H1 (cell line): Measurements from ENCODE around the gene SLC38A1. TPM values are rescaled to one million over a fixed set of nuclear protein-coding genes. Genes with fewer than 3 reads are reported as not detected.

Source experiments
- CTCF ChIA-PET: fragments of 300-600 bp; sonication (Branson Sonifier 250); formaldehyde crosslinking; loops from one replicate; lab custom pipeline; 2021; ENCODE audit not compliant: partially characterized antibody; lab: Charles Lee
- POLR2A ChIA-PET: fragments of 300-600 bp; sonication (Branson Sonifier 250); formaldehyde crosslinking; loops from one replicate; lab custom pipeline; 2021; ENCODE audit warnings: inconsistent platforms; ENCODE audit not compliant: partially characterized antibody; lab: Charles Lee
- DNase-seq, 2 experiments: peaks; one replicate each; pipeline versions ENCODE4 v3.0.0 to v3.0.0-alpha.2; 2010 to 2022; ENCODE audit warnings: low spot score in 2 of 2, low read depth in 1 of 2, mixed read lengths in 1 of 2
- FAIRE-seq: peaks from 2 replicates; lab custom pipeline; 2011; peaks lifted over from hg19 to GRCh38; lab: Jason Lieb, UNC
- H2AFZ ChIP-seq: 2 replicates; pipeline ENCODE4 v1.8.1; 2012; ENCODE audit warnings: low read length, inconsistent platforms
- H2AK5ac ChIP-seq: 2 replicates; pipeline ENCODE4 v1.6.1; 2013; ENCODE audit warnings: low read depth, low read length
- H2BK120ac ChIP-seq: replicated peaks from 2 replicates; pipeline ENCODE3; 2013; ENCODE audit warnings: low read depth, low read length, inconsistent platforms
- H2BK12ac ChIP-seq: 2 replicates; pipeline ENCODE4 v1.6.1; 2013; ENCODE audit warnings: low read depth, low read length
- H2BK15ac ChIP-seq: 2 replicates; pipeline ENCODE4 v1.6.1; 2013; ENCODE audit warnings: low read length
- H2BK20ac ChIP-seq: 2 replicates; pipeline ENCODE4 v1.6.1; 2013; ENCODE audit warnings: low read length
- H2BK5ac ChIP-seq: 2 replicates; pipeline ENCODE4 v1.6.1; 2013; ENCODE audit warnings: low read depth, low read length
- H3K14ac ChIP-seq: 2 replicates; pipeline ENCODE4 v1.6.1; 2013; ENCODE audit warnings: inconsistent platforms; ENCODE audit not compliant: insufficient read length
- H3K18ac ChIP-seq: 2 replicates; pipeline ENCODE4 v1.6.1; 2013; ENCODE audit warnings: low read length; ENCODE audit errors: extremely low read depth
- H3K23ac ChIP-seq: 2 replicates; pipeline ENCODE4 v1.6.1; 2013; ENCODE audit warnings: inconsistent platforms; ENCODE audit not compliant: insufficient read length
- H3K23me2 ChIP-seq: 2 replicates; pipeline ENCODE4 v1.6.1; 2013; ENCODE audit warnings: low read depth, low read length
- H3K27ac ChIP-seq: 2 replicates; pipeline ENCODE4 v1.6.1; 2011; ENCODE audit warnings: low read depth, low read length, inconsistent platforms
- H3K27me3 ChIP-seq, 4 experiments: replicated peaks in 1 of 4; 1 replicate in 1 of 4; 2 replicates in 3 of 4; pipeline versions ENCODE4 v1.6.1 to v1.8.1; 2011 to 2013; ENCODE audit warnings: low read length in 3 of 4, mild to moderate bottlenecking in 3 of 4, inconsistent platforms in 2 of 4, mixed read lengths in 2 of 4, moderate library complexity in 1 of 4; ENCODE audit not compliant: control insufficient read depth in 3 of 4, insufficient read depth in 3 of 4; ENCODE audit errors: extremely low read depth in 1 of 4
- H3K36me3 ChIP-seq, 4 experiments: 2 replicates each; pipeline versions ENCODE4 v1.6.1 to v1.8.1; 2011 to 2013; ENCODE audit warnings: mild to moderate bottlenecking in 4 of 4, low read length in 3 of 4, moderate library complexity in 2 of 4, control low read depth in 1 of 4, inconsistent platforms in 1 of 4; ENCODE audit not compliant: insufficient read depth in 4 of 4, control insufficient read depth in 2 of 4
- H3K4ac ChIP-seq: replicated peaks from 2 replicates; pipeline ENCODE3; 2013; ENCODE audit warnings: low read length, low read depth, mixed read lengths, inconsistent platforms; ENCODE audit not compliant: insufficient read length
- H3K4me1 ChIP-seq, 4 experiments: replicated peaks in 1 of 4; 1 replicate in 1 of 4; 2 replicates in 3 of 4; pipeline versions ENCODE4 v1.6.1 to v1.8.1; 2011 to 2013; ENCODE audit warnings: low read length in 3 of 4, inconsistent platforms in 2 of 4, mixed read lengths in 1 of 4; ENCODE audit not compliant: insufficient read depth in 4 of 4, control insufficient read depth in 3 of 4
- H3K4me2 ChIP-seq, 2 experiments: 2 replicates each; pipeline versions ENCODE4 v1.6.1 to v1.8.1; 2011 to 2013; ENCODE audit warnings: low read depth in 2 of 2, low read length in 2 of 2, control low read depth in 1 of 2, inconsistent platforms in 1 of 2, mild to moderate bottlenecking in 1 of 2; ENCODE audit not compliant: insufficient read depth in 1 of 2
- H3K4me3 ChIP-seq, 4 experiments: fragments of 200-600, 300-600 bp in 1 of 4; sonication (generic), shearing (Covaris generic), sonication (Bioruptor Twin) in 1 of 4; 2 replicates each; pipeline versions ENCODE4 v1.5.1 to v1.8.1; 2011 to 2016; ENCODE audit warnings: low read length in 4 of 4, low read depth in 3 of 4, control low read depth in 2 of 4, inconsistent platforms in 2 of 4, mild to moderate bottlenecking in 2 of 4, mixed read lengths in 1 of 4, moderate library complexity in 1 of 4; ENCODE audit not compliant: insufficient read depth in 2 of 4; ENCODE audit errors: extremely low read depth in 1 of 4
- H3K56ac ChIP-seq: replicated peaks from 2 replicates; pipeline ENCODE3; 2013; ENCODE audit warnings: low read depth, mild to moderate bottlenecking, mixed read lengths, low read length, inconsistent platforms; ENCODE audit not compliant: insufficient read length
- H3K79me1 ChIP-seq: 2 replicates; pipeline ENCODE4 v1.6.1; 2013; ENCODE audit warnings: low read depth, low read length, control low read depth
- H3K79me2 ChIP-seq, 2 experiments: 2 replicates each; pipeline versions ENCODE4 v1.6.1 to v1.8.1; 2012 to 2013; ENCODE audit warnings: low read length in 2 of 2, mild to moderate bottlenecking in 2 of 2, inconsistent platforms in 1 of 2; ENCODE audit not compliant: insufficient read depth in 2 of 2, control insufficient read depth in 1 of 2
- H3K9ac ChIP-seq, 4 experiments: replicated peaks in 1 of 4; 1 replicate in 1 of 4; 2 replicates in 3 of 4; pipeline versions ENCODE4 v1.6.1 to v1.8.1; 2011 to 2013; ENCODE audit warnings: low read depth in 3 of 4, low read length in 3 of 4, control low read depth in 2 of 4, mild to moderate bottlenecking in 2 of 4, moderate library complexity in 2 of 4, inconsistent platforms in 1 of 4; ENCODE audit errors: extremely low read depth in 1 of 4
- H3K9me3 ChIP-seq, 2 experiments: 2 replicates each; pipeline versions ENCODE4 v1.6.1 to v1.8.1; 2012 to 2013; ENCODE audit warnings: mild to moderate bottlenecking in 2 of 2, moderate library complexity in 2 of 2, control low read depth in 1 of 2, inconsistent platforms in 1 of 2, low read depth in 1 of 2, low read length in 1 of 2, mixed read lengths in 1 of 2; ENCODE audit not compliant: insufficient read depth in 2 of 2
- H4K20me1 ChIP-seq, 2 experiments: replicated peaks in 1 of 2; 2 replicates each; pipeline versions ENCODE3 to v1.8.1; 2011 to 2013; ENCODE audit warnings: inconsistent platforms in 2 of 2, low read length in 2 of 2, mild to moderate bottlenecking in 1 of 2; ENCODE audit not compliant: insufficient read depth in 2 of 2, control insufficient read depth in 1 of 2
- H4K5ac ChIP-seq: 2 replicates; pipeline ENCODE4 v1.6.1; 2013; ENCODE audit warnings: low read length, low read depth, mixed read lengths, inconsistent platforms; ENCODE audit not compliant: insufficient read length
- H4K8ac ChIP-seq: 2 replicates; pipeline ENCODE4 v1.8.0; 2013; ENCODE audit warnings: mild to moderate bottlenecking, moderate library complexity, low read length, inconsistent platforms; ENCODE audit not compliant: insufficient read depth; ENCODE audit errors: extremely low read depth
- H4K91ac ChIP-seq: replicated peaks from 2 replicates; pipeline ENCODE3; 2013; ENCODE audit warnings: low read length, mixed read lengths, inconsistent platforms; ENCODE audit not compliant: insufficient read length
- CTBP2 ChIP-seq: IDR thresholded peaks from 2 replicates; pipeline ENCODE4 v1.7.0; 2011; ENCODE audit warnings: borderline replicate concordance, mild to moderate bottlenecking, moderate library complexity, mixed read lengths, low read length; ENCODE audit not compliant: insufficient read depth, insufficient read length
- EP300 ChIP-seq, 2 experiments: IDR thresholded peaks; 1 replicate in 1 of 2; 2 replicates in 1 of 2; pipeline ENCODE4 v1.6.1; 2011 to 2012; ENCODE audit warnings: low read depth in 2 of 2, low read length in 2 of 2, mild to moderate bottlenecking in 2 of 2, borderline replicate concordance in 1 of 2, inconsistent platforms in 1 of 2, moderate library complexity in 1 of 2
- KDM1A ChIP-seq: fragments of 200-600, 300-600 bp; sonication (generic); IDR thresholded peaks from 2 replicates; pipeline ENCODE4 v1.7.1; 2016; ENCODE audit warnings: mild to moderate bottlenecking, low read length, borderline replicate concordance
- RBBP5 ChIP-seq: IDR thresholded peaks from 2 replicates; pipeline ENCODE4 v1.7.1; 2012; ENCODE audit warnings: low read depth, mild to moderate bottlenecking, inconsistent platforms, low read length, moderate library complexity, borderline replicate concordance
- RFX5 ChIP-seq: IDR thresholded peaks from 2 replicates; pipeline ENCODE4 v1.6.1; 2011; ENCODE audit warnings: low read depth, low read length, improper control_type of control experiment, borderline replicate concordance
- SAP30 ChIP-seq: fragments of 300-600 bp; sonication (generic); IDR thresholded peaks from 2 replicates; pipeline ENCODE4 v1.7.1; 2012; ENCODE audit warnings: low read length, moderate library complexity, mild to moderate bottlenecking, inconsistent platforms; ENCODE audit not compliant: insufficient read depth, insufficient replicate concordance
- SRF ChIP-seq: IDR thresholded peaks from 2 replicates; pipeline ENCODE4 v1.6.1; 2011; ENCODE audit warnings: mild to moderate bottlenecking, low read depth, low read length, moderate library complexity
- SUZ12 ChIP-seq: fragments of 200-600 bp; sonication (generic); IDR thresholded peaks from 2 replicates; pipeline ENCODE4 v1.6.1; 2012; ENCODE audit warnings: mild to moderate bottlenecking, inconsistent platforms, low read length, moderate library complexity, mixed read lengths
- TEAD4 ChIP-seq: IDR thresholded peaks from 2 replicates; pipeline ENCODE4 v1.6.1; 2012; ENCODE audit warnings: low read depth, low read length, inconsistent platforms, mixed read lengths
- YY1 ChIP-seq: IDR thresholded peaks from 2 replicates; pipeline ENCODE4 v1.6.1; 2011; ENCODE audit warnings: low read depth, mild to moderate bottlenecking, low read length
- ZNF274 ChIP-seq: IDR thresholded peaks from 2 replicates; pipeline ENCODE4 v1.7.0; 2012; ENCODE audit warnings: low read length, borderline replicate concordance; ENCODE audit errors: extremely low read depth
- WGBS, 2 experiments: shearing (Covaris generic) in 1 of 2; methylation state at CpG; one replicate each; pipeline versions ENCODE4 v1.1.6 to v1.1.7; 2013 to 2015; ENCODE audit warnings: low lambda C conversion rate in 2 of 2, mixed read lengths in 2 of 2, inconsistent platforms in 1 of 2, low coverage in 1 of 2, missing lambda C conversion rate in 1 of 2; ENCODE audit not compliant: insufficient replicate concordance in 2 of 2, insufficient coverage in 1 of 2, insufficient read length in 1 of 2; ENCODE audit errors: extremely low coverage in 1 of 2, missing lambda C conversion rate in 1 of 2; 5-methylcytosine and 5-hydroxymethylcytosine counted together
- polyA plus RNA-seq, 7 experiments: library from polyadenylated mRNA; depleted of rRNA in 3 of 7; stranded (reverse) in 5 of 7; unstranded in 2 of 7; fragments of >200 nt in 5 of 7; fragments of 200-250 nt in 2 of 7; gene quantifications; 1 replicate in 5 of 7; 2 replicates in 1 of 7; 4 replicates in 1 of 7; pipeline versions ENCODE4 v1.2.1 to v1.2.3, GENCODE V29; 2011 to 2013; ENCODE audit warnings: missing spikeins in 2 of 7, mixed read lengths in 2 of 7
- total RNA-seq: library from RNA; stranded (reverse); fragmentation: NEBNext Ultra II Directional; extraction: Animal tissue kit (Norgen Biotek cat#: 25700); gene quantifications from 2 replicates; pipeline ENCODE4 v1.2.1, GENCODE V29; 2021
- TF ChIP-seq, protein P1 (sequence below): IDR thresholded peaks from 2 replicates; pipeline ENCODE4 v1.6.1; 2012; ENCODE audit warnings: low read length, inconsistent platforms

Gene SLC38A1
- total and polyA plus RNA-seq, 2 of the 8 experiments (the other 6 are each of a cell fraction or from before 2014, with no cell fraction given) = 83.4 to 242 TPM

DNA sequence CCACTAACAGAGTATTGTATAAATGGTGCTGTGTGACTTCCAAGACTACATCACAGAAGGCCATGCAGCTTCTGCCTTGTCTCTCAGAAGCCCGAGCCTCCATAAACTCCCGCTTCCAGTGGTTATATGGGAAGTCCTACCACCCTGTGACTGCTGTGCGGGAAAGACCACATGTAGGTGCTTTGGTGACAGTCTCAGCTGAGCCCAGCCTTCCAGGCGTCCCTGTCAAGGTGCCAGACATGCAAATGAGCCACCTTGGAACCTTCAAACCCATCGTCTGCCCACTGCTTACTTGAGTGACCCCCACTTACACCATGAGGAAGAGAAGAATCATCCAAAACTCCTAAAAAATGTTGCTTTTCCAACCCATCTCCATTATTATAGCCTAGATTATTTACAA lies 123.0 kb downstream of the SLC38A1 start:
- Histone ChIP-seq H3K4me3 (no peak overlapping the region), H3K23me2 (no peaks in the 10 kb centered on the region), H3K56ac (no peak overlapping the region), H3K9ac (no peak overlapping the region), H2AK5ac (no peak overlapping the region), H3K14ac (no peak overlapping the region), H2BK5ac (no peak overlapping the region), H4K5ac (no peak overlapping the region), H2BK20ac (no peak overlapping the region), H2AFZ (no peak overlapping the region), H4K91ac (no peak overlapping the region), H3K79me2 (no peaks in the 10 kb centered on the region), H4K8ac (no peak overlapping the region), H2BK120ac (no peak overlapping the region), H3K36me3 (no peaks in the 10 kb centered on the region), H3K4me2 (no peak overlapping the region), H3K9me3 (no peaks in the 10 kb centered on the region), H3K18ac (no peak overlapping the region), H3K4me1 (no peaks in the 10 kb centered on the region), H3K79me1 (no peaks in the 10 kb centered on the region), H2BK12ac (no peak overlapping the region), H4K20me1 (no peaks in the 10 kb centered on the region), H3K27ac (no peak overlapping the region), H3K27me3 (0 out of 7 replicates have a peak, but pooled peaks cover 0 to 2% (median 0%) of the 10 kb centered on the region in 4 experiments), H2BK15ac (no peak overlapping the region), H3K4ac (no peak overlapping the region)
- DNase-seq = no peak
- FAIRE-seq = no peak
- ChIA-PET CTCF (interaction anchor here (1.9 to 3.6 kb wide), 2 partner anchors 14 to 18 kb away, joined by 7 to 13 read pairs; no protein-coding TSS in a partner anchor), POLR2A (interaction anchor here (0.6 kb wide), 1 partner anchor 14 kb away, joined by 3 read pairs; no protein-coding TSS in a partner anchor)
- WGBS, 2 experiments = 80% methylated on average over 5 of the region's 5 CpGs; no CpG with 5 or more reads in 1 of the 2 experiments
- no peak for TF ChIP-seq KDM1A
- no peak for TF ChIP-seq TEAD4
- no peak for TF ChIP-seq EP300 (IDR thresholded peaks at IDR 0.05; ENCODE audit: borderline replicate concordance in 1 of 2, low read depth in 2 of 2, low read length in 2 of 2)
- TF ChIP-seq, protein P1, sequence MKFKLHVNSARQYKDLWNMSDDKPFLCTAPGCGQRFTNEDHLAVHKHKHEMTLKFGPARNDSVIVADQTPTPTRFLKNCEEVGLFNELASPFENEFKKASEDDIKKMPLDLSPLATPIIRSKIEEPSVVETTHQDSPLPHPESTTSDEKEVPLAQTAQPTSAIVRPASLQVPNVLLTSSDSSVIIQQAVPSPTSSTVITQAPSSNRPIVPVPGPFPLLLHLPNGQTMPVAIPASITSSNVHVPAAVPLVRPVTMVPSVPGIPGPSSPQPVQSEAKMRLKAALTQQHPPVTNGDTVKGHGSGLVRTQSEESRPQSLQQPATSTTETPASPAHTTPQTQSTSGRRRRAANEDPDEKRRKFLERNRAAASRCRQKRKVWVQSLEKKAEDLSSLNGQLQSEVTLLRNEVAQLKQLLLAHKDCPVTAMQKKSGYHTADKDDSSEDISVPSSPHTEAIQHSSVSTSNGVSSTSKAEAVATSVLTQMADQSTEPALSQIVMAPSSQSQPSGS = no peak
- TF ChIP-seq RFX5 = no peak
- TF ChIP-seq RBBP5 = no peak
- no peak for TF ChIP-seq SUZ12
- no peak for TF ChIP-seq ZNF274
- TF ChIP-seq SRF = no peak
- no peak for TF ChIP-seq CTBP2
- TF ChIP-seq YY1 = no peak
- TF ChIP-seq SAP30 = no peak
- TF ChIP-seq, all 59 proteins: peak for 0
- H3K23ac ChIP-seq = no peak overlapping the region
